Neural cell (in vitro differentiated cells): ENCODE data around the gene C14orf132. TPM values are rescaled to one million over a fixed set of nuclear protein-coding genes. Genes with fewer than 3 reads are reported as not detected.

ENCODE experiments used
- H2AFZ ChIP-seq: fragments of 200-600, 300-800 bp; sonication (generic), shearing (Covaris generic); 2 replicates; pipeline ENCODE4 v1.6.0; 2014; ENCODE audit warnings: low read depth, mild to moderate bottlenecking, antibody characterized with exemption, low read length, moderate library complexity
- H3F3A ChIP-seq: fragments of 200-600 bp; shearing (Covaris generic); 2 replicates; pipeline ENCODE4 v1.6.1; 2016; ENCODE audit warnings: mild to moderate bottlenecking, moderate library complexity, mixed read lengths, antibody characterized with exemption, low read length; ENCODE audit not compliant: insufficient read depth, poor library complexity, severe bottlenecking
- H3K27ac ChIP-seq: fragments of 200-600, 300-800 bp; sonication (generic), shearing (Covaris generic); 2 replicates; pipeline ENCODE4 v1.5.1; 2014; ENCODE audit warnings: mild to moderate bottlenecking, low read length, moderate library complexity
- H3K27me3 ChIP-seq: fragments of 300-800, 200-600 bp; sonication (generic), shearing (Covaris generic); 2 replicates; pipeline ENCODE4 v1.6.0; 2014; ENCODE audit warnings: mild to moderate bottlenecking, low read depth, low read length, moderate library complexity; ENCODE audit not compliant: insufficient read depth
- H3K36me3 ChIP-seq: fragments of 300-800, 200-600 bp; sonication (generic), shearing (Covaris generic); 2 replicates; pipeline ENCODE4 v1.5.1; 2014; ENCODE audit warnings: mild to moderate bottlenecking, antibody characterized with exemption, low read length, moderate library complexity; ENCODE audit not compliant: insufficient read depth
- H3K4me2 ChIP-seq: fragments of 300-800, 200-600 bp; sonication (generic), shearing (Covaris generic); 2 replicates; pipeline ENCODE4 v1.6.0; 2014; ENCODE audit warnings: mild to moderate bottlenecking, low read length
- H3K4me3 ChIP-seq: fragments of 300-800, 200-600 bp; sonication (generic), shearing (Covaris generic); 2 replicates; pipeline ENCODE4 v1.5.1; 2014; ENCODE audit warnings: mild to moderate bottlenecking, low read length, moderate library complexity
- H3K79me2 ChIP-seq: fragments of 200-600 bp; shearing (Covaris generic); replicated peaks from 2 replicates; pipeline ENCODE4 v1.6.0; 2014; ENCODE audit warnings: mild to moderate bottlenecking, low read length, moderate library complexity; ENCODE audit not compliant: insufficient read depth
- H3K9ac ChIP-seq: fragments of 300-800, 200-600 bp; sonication (generic), shearing (Covaris generic); 2 replicates; pipeline ENCODE4 v1.6.1; 2016; ENCODE audit warnings: mild to moderate bottlenecking, low read length, mixed read lengths
- H3K9me2 ChIP-seq: fragments of 200-600 bp; shearing (Covaris generic); 2 replicates; pipeline ENCODE4 v1.6.1; 2016; ENCODE audit warnings: mild to moderate bottlenecking, low read length, mixed read lengths; ENCODE audit not compliant: insufficient read depth
- H3K9me3 ChIP-seq: fragments of 200-600, 300-800 bp; sonication (generic), shearing (Covaris generic); 2 replicates; pipeline ENCODE4 v1.6.1; 2016; ENCODE audit warnings: mild to moderate bottlenecking, mixed run types, low read length, moderate library complexity, mixed read lengths
- H4K20me1 ChIP-seq: fragments of 200-600 bp; shearing (Covaris generic); 2 replicates; pipeline ENCODE4 v1.6.1; 2016; ENCODE audit warnings: mild to moderate bottlenecking, mixed run types; ENCODE audit not compliant: insufficient read depth
- EP300 ChIP-seq: fragments of 450-650 bp; conservative IDR thresholded peaks from 2 replicates; pipeline ENCODE4 v1.6.1; 2014; ENCODE audit warnings: antibody characterized with exemption, mild to moderate bottlenecking, moderate library complexity; ENCODE audit not compliant: poor library complexity, severe bottlenecking
- EZH2 ChIP-seq: fragments of 200-600, 300-800 bp; shearing (Covaris generic), sonication (generic); IDR thresholded peaks from 2 replicates; pipeline ENCODE4 v1.6.1; 2014; ENCODE audit warnings: antibody characterized with exemption, low read length, borderline replicate concordance, mild to moderate bottlenecking; ENCODE audit not compliant: insufficient read depth, poor library complexity, severe bottlenecking
- MXI1 ChIP-seq: fragments of 450-650 bp; conservative IDR thresholded peaks from 2 replicates; pipeline ENCODE4 v1.6.1; 2014; ENCODE audit warnings: antibody characterized with exemption, mild to moderate bottlenecking; ENCODE audit not compliant: poor library complexity, severe bottlenecking
- POLR2AphosphoS5 ChIP-seq: IDR thresholded peaks from 2 replicates; pipeline ENCODE4 v1.6.1; 2012
- RAD21 ChIP-seq: fragments of 450-650 bp; conservative IDR thresholded peaks from 2 replicates; pipeline ENCODE4 v1.6.1; 2014; ENCODE audit warnings: antibody characterized with exemption, mild to moderate bottlenecking, moderate library complexity
- SMC3 ChIP-seq: fragments of 450-650 bp; conservative IDR thresholded peaks from 2 replicates; pipeline ENCODE4 v1.6.1; 2014; ENCODE audit warnings: antibody characterized with exemption, mild to moderate bottlenecking, moderate library complexity; ENCODE audit not compliant: poor library complexity
- TAF1 ChIP-seq: IDR thresholded peaks from 2 replicates; pipeline ENCODE4 v1.6.1; 2012; ENCODE audit warnings: low read depth
- polyA plus RNA-seq: library from polyadenylated mRNA; depleted of rRNA; stranded (reverse); fragments of >200 nt; gene quantifications from 2 replicates; pipeline ENCODE4 v1.2.3, GENCODE V29; 2014
- TF ChIP-seq, protein P1 (sequence below): fragments of 450-650 bp; IDR thresholded peaks from 2 replicates; pipeline ENCODE4 v1.5.1; 2014; ENCODE audit warnings: antibody characterized with exemption, mild to moderate bottlenecking, moderate library complexity; ENCODE audit not compliant: poor library complexity, severe bottlenecking
- TF ChIP-seq, protein P2 (sequence below): IDR thresholded peaks from 2 replicates; pipeline ENCODE4 v1.6.1; 2012; ENCODE audit warnings: borderline replicate concordance

The C14orf132 gene
- polyA plus RNA-seq, 1 donor from 2014 or later: 50.1 TPM

DNA sequence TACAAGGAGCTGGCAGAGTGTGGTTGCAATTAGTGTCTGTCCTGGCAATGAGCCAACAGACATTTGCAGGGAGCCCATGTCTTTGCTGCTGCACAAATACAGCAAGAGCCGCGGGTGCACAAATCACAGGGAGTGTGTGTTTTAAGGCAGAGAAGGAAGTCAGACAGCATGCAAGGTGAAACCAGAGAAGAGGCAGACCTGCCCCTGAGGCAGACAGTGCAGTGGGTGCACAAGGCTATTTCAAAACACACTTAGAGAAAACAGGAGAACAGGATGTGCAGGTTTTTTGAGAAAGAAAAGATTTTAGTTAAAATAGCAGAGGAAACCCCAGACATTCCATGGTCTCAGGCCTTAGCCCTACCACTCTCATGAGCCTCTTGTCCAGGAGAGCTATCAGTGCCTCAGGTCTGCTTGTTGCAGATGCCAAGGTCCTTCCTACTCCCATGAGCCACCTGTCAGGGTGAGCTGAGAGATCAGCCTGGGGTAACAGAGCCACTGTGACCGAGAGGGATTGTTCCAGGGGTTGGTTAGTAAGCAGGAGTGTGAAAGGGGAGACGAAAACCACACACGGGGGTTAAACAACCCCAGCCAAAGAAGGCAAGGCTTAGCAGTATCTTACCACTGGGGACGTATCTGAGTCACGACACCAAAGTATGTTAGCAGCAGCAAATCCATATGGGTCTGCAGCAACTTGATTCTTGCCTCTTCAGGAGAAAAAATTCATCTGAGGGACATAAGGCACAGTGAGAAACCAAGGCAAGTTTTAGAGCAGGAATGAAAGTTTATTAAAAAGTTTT is 78.1 kb downstream of the C14orf132 start:
- TF ChIP-seq EZH2: no peak
- H3K9me3 ChIP-seq: no peaks in the 10 kb centered on the region
- H3K4me3 ChIP-seq: no peak overlapping the region
- H3K9me2 ChIP-seq: no peaks in the 10 kb centered on the region
- no peaks in the 10 kb centered on the region for H4K20me1 ChIP-seq
- H3K79me2 ChIP-seq: no peaks in the 10 kb centered on the region
- no peak overlapping the region for H3K27ac ChIP-seq
- H3K27me3 ChIP-seq: no peaks in the 10 kb centered on the region
- H3K36me3 ChIP-seq: no peaks in the 10 kb centered on the region
- no peaks in the 10 kb centered on the region for H3F3A ChIP-seq
- H2AFZ ChIP-seq: no peak overlapping the region
- no peak overlapping the region for H3K4me2 ChIP-seq
- H3K9ac ChIP-seq: no peak overlapping the region

DNA sequence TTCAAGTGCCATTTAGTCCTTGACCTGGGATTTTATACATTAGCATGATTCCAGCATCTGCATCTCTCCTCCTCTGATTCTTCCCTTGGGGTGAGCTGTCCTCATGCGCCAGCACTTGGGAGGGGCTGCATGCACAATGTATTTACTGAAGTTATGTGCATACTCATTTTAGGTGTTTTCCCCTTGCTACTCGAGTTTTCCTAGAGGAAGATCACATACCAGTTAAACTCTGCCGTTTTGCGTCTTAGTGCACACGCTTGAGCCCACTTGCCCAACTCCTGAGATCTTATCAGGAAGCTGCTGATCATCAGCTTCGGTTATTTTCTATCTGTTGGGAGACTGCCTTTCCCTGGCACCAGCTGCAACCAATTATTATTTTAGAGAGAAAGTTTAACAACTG is 78.8 kb downstream of the C14orf132 start:
- no peak for TF ChIP-seq EZH2
- TF ChIP-seq, protein P1, sequence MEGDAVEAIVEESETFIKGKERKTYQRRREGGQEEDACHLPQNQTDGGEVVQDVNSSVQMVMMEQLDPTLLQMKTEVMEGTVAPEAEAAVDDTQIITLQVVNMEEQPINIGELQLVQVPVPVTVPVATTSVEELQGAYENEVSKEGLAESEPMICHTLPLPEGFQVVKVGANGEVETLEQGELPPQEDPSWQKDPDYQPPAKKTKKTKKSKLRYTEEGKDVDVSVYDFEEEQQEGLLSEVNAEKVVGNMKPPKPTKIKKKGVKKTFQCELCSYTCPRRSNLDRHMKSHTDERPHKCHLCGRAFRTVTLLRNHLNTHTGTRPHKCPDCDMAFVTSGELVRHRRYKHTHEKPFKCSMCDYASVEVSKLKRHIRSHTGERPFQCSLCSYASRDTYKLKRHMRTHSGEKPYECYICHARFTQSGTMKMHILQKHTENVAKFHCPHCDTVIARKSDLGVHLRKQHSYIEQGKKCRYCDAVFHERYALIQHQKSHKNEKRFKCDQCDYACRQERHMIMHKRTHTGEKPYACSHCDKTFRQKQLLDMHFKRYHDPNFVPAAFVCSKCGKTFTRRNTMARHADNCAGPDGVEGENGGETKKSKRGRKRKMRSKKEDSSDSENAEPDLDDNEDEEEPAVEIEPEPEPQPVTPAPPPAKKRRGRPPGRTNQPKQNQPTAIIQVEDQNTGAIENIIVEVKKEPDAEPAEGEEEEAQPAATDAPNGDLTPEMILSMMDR: no peak
- TF ChIP-seq POLR2AphosphoS5: no peak
- no peak for TF ChIP-seq EP300
- no peak for TF ChIP-seq TAF1
- no peak for TF ChIP-seq RAD21
- TF ChIP-seq MXI1: no peak
- no peak for TF ChIP-seq SMC3
- TF ChIP-seq, protein P2, sequence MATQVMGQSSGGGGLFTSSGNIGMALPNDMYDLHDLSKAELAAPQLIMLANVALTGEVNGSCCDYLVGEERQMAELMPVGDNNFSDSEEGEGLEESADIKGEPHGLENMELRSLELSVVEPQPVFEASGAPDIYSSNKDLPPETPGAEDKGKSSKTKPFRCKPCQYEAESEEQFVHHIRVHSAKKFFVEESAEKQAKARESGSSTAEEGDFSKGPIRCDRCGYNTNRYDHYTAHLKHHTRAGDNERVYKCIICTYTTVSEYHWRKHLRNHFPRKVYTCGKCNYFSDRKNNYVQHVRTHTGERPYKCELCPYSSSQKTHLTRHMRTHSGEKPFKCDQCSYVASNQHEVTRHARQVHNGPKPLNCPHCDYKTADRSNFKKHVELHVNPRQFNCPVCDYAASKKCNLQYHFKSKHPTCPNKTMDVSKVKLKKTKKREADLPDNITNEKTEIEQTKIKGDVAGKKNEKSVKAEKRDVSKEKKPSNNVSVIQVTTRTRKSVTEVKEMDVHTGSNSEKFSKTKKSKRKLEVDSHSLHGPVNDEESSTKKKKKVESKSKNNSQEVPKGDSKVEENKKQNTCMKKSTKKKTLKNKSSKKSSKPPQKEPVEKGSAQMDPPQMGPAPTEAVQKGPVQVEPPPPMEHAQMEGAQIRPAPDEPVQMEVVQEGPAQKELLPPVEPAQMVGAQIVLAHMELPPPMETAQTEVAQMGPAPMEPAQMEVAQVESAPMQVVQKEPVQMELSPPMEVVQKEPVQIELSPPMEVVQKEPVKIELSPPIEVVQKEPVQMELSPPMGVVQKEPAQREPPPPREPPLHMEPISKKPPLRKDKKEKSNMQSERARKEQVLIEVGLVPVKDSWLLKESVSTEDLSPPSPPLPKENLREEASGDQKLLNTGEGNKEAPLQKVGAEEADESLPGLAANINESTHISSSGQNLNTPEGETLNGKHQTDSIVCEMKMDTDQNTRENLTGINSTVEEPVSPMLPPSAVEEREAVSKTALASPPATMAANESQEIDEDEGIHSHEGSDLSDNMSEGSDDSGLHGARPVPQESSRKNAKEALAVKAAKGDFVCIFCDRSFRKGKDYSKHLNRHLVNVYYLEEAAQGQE: no peak

More for the DNA sequence above, 78.8 kb downstream of the C14orf132 start:
- no peak overlapping the region for H3K27ac ChIP-seq
- no peak overlapping the region for H3K4me2 ChIP-seq
- no peaks in the 10 kb centered on the region for H3K9me2 ChIP-seq
- no peaks in the 10 kb centered on the region for H3K27me3 ChIP-seq
- H3K9ac ChIP-seq: no peak overlapping the region
- H4K20me1 ChIP-seq: no peaks in the 10 kb centered on the region
- no peaks in the 10 kb centered on the region for H3K9me3 ChIP-seq
- no peaks in the 10 kb centered on the region for H3F3A ChIP-seq
- H2AFZ ChIP-seq: no peak overlapping the region
- no peaks in the 10 kb centered on the region for H3K36me3 ChIP-seq
- H3K79me2 ChIP-seq: no peaks in the 10 kb centered on the region
- H3K4me3 ChIP-seq: no peak overlapping the region
